SH-SY5Y (cell line): ENCODE measurements around the gene WDR54.

Source experiments
- GATA2 ChIP-seq: IDR thresholded peaks from 2 replicates; pipeline ENCODE4 v1.6.1; 2011; ENCODE audit warnings: mild to moderate bottlenecking, low read depth, low read length
- GATA3 ChIP-seq: IDR thresholded peaks from 2 replicates; pipeline ENCODE4 v1.6.1; 2011; ENCODE audit warnings: low read depth, mild to moderate bottlenecking, low read length, moderate library complexity

DNA sequence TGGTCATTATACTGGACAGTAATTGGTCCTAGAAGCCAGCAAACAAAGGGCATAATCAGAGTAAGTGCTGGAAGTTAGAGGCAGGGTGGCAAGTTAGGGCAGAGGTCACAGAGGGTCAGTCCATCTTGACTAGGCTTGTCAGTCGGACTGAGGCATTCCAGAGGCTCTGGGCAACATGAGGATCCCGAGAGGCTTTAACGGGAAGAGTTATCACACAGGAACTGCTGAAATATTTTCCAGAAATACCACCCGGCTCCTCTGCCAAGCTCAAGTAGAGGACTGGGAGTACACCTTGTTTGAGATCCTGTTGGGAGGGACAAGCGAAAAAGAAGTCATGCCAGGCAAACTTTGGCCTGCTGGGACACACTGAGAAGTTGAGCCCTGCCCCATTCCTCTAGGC lies 13.8 kb upstream of the WDR54 start:
- TF ChIP-seq GATA2 (no peak), GATA3 (no peak)
